ENCODE measurements around the gene FHIT. TPM values are rescaled to one million over a fixed set of nuclear protein-coding genes. Genes with fewer than 3 reads are reported as not detected.

FHIT gene
- total and polyA plus RNA-seq, 4 donors = 2.6 to 21.3 (median 8.7) TPM

GRCh38 chr3:60413551-60413950 is 837.7 kb downstream of the FHIT start:
- WGBS, 2 donors = 82 to 84% methylated on average over 1 of the region's 1 CpG
- no peaks in the 10 kb centered on the region for H3K27me3 ChIP-seq (ENCODE audit: control insufficient read depth in 3 of 3, insufficient read depth in 3 of 3, low read length in 2 of 3)
- no peak overlapping the region for H3K9ac ChIP-seq (ENCODE audit: insufficient read depth in 1 of 2, low read length in 2 of 2)
- ATAC-seq (ENCODE audit: insufficient read depth, low FRiP score) (no peak), DNase-seq (peak in 2 of 3 donors; percentile 64 to 80)
- no peaks in the 10 kb centered on the region for H3K9me3 ChIP-seq (ENCODE audit: control insufficient read depth in 4 of 4, insufficient read depth in 3 of 4, low read length in 3 of 4)
- TF ChIP-seq, protein P1, sequence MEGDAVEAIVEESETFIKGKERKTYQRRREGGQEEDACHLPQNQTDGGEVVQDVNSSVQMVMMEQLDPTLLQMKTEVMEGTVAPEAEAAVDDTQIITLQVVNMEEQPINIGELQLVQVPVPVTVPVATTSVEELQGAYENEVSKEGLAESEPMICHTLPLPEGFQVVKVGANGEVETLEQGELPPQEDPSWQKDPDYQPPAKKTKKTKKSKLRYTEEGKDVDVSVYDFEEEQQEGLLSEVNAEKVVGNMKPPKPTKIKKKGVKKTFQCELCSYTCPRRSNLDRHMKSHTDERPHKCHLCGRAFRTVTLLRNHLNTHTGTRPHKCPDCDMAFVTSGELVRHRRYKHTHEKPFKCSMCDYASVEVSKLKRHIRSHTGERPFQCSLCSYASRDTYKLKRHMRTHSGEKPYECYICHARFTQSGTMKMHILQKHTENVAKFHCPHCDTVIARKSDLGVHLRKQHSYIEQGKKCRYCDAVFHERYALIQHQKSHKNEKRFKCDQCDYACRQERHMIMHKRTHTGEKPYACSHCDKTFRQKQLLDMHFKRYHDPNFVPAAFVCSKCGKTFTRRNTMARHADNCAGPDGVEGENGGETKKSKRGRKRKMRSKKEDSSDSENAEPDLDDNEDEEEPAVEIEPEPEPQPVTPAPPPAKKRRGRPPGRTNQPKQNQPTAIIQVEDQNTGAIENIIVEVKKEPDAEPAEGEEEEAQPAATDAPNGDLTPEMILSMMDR (IDR thresholded peaks at IDR 0.05; ENCODE audit: control extremely low read depth, extremely low read depth) = no peak
- no peaks in the 10 kb centered on the region for H3K36me3 ChIP-seq (ENCODE audit: control insufficient read depth in 4 of 4, insufficient read depth in 4 of 4, low read length in 4 of 4)
- H3K4me1 ChIP-seq (ENCODE audit: control insufficient read depth in 5 of 5, insufficient read depth in 5 of 5, low read length in 5 of 5) = peaks cover 0 to 39% (median 0%) of the 10 kb centered on the region in 5 donors
- H3K27ac ChIP-seq (ENCODE audit: low read depth in 1 of 2, low read length in 1 of 2) = no peak overlapping the region
- no peak overlapping the region for H3K4me3 ChIP-seq

- no peak overlapping the region for H3K27ac ChIP-seq (ENCODE audit: low read depth in 1 of 2, low read length in 1 of 2)
- peaks cover 0 to 3% (median 0%) of the 10 kb centered on the region in 4 donors for H3K9me3 ChIP-seq (ENCODE audit: control insufficient read depth in 4 of 4, insufficient read depth in 3 of 4, low read length in 3 of 4)
- TF ChIP-seq, protein P1 (IDR thresholded peaks at IDR 0.05; ENCODE audit: control extremely low read depth, extremely low read depth) = no peak
- 89 to 93% methylated on average over 4 of the region's 4 CpGs for WGBS, 2 donors
- no peak overlapping the region for H3K4me3 ChIP-seq
- DNase-seq (no peak), ATAC-seq (ENCODE audit: insufficient read depth, low FRiP score) (no peak)
- no peak overlapping the region for H3K9ac ChIP-seq (ENCODE audit: insufficient read depth in 1 of 2, low read length in 2 of 2)
- H3K27me3 ChIP-seq (ENCODE audit: control insufficient read depth in 3 of 3, insufficient read depth in 3 of 3, low read length in 2 of 3) = no peaks in the 10 kb centered on the region
- no peaks in the 10 kb centered on the region for H3K36me3 ChIP-seq (ENCODE audit: control insufficient read depth in 4 of 4, insufficient read depth in 4 of 4, low read length in 4 of 4)
- peaks cover 0 to 7% (median 0%) of the 10 kb centered on the region in 5 donors for H3K4me1 ChIP-seq (ENCODE audit: control insufficient read depth in 5 of 5, insufficient read depth in 5 of 5, low read length in 5 of 5)
Measured at GRCh38 chr3:60403866-60404265, 847.4 kb downstream of the FHIT start.

DNA sequence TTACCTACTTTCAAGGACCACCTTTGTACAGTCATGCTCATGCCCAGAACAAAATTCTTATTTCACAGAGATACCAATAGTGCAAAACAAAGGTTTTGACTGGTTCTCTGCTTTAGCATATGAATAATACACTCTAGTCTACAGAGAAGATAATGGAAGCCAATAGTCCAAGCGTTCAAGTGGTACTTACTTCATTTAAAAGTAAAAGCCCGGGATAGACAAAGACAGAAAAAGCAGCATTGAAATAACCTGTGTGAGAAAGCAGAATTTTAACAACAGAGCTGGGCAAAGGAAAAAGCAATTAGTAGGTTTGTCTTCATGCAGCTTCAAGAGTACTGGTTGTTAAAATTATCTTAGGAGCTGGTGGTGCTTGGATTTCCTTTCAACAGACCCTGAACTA is 848.3 kb downstream of the FHIT start:
- Histone ChIP-seq H3K9me3 (ENCODE audit: control insufficient read depth in 4 of 4, insufficient read depth in 3 of 4, low read length in 3 of 4) (peaks cover 0 to 3% (median 0%) of the 10 kb centered on the region in 4 donors), H3K4me1 (ENCODE audit: control insufficient read depth in 5 of 5, insufficient read depth in 5 of 5, low read length in 5 of 5) (peaks cover 0 to 7% (median 0%) of the 10 kb centered on the region in 5 donors), H3K9ac (ENCODE audit: insufficient read depth in 1 of 2, low read length in 2 of 2) (no peak overlapping the region), H3K4me3 (no peak overlapping the region), H3K27ac (ENCODE audit: low read depth in 1 of 2, low read length in 1 of 2) (no peak overlapping the region), H3K27me3 (ENCODE audit: control insufficient read depth in 3 of 3, insufficient read depth in 3 of 3, low read length in 2 of 3) (no peaks in the 10 kb centered on the region), H3K36me3 (ENCODE audit: control insufficient read depth in 4 of 4, insufficient read depth in 4 of 4, low read length in 4 of 4) (no peaks in the 10 kb centered on the region)
- TF ChIP-seq, protein P1 (IDR thresholded peaks at IDR 0.05; ENCODE audit: control extremely low read depth, extremely low read depth) = no peak
- WGBS, 2 donors = 94 to 95% methylated on average over 2 of the region's 2 CpGs
- ATAC-seq (ENCODE audit: insufficient read depth, low FRiP score) = no peak
- DNase-seq = no peak

Data from lung (tissue), 12 donors.